Measurements from ENCODE around the gene DBN1. TPM values are rescaled to one million over a fixed set of nuclear protein-coding genes. Genes with fewer than 3 reads are reported as not detected.

DBN1 gene
- total and polyA plus RNA-seq, 7 experiments from 2014 or later = 0.64 to 8.8 (median 2.2) TPM

DNA sequence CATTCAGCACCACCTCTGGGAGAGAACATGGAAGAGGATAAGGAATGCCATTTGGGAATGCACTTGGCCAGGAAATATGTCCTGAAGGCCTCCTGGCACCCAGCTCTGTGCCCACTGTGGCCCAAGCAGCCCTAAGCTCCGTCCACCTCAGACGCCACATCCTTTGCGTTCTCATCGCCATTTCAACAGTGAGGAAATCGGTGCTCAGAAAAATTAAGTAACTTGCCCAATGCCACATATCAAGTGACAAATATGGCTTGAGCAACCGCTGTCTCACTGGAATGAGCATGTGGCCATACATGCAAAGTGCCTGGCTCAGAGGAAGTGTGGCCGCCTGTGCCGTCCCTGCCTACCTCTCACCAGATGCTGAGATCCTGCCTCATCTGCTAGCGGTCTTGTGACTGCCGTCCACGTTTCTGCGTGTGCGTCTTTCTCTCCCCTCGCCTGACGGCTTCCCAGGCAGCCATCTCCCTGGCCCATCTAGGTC is 37.2 kb upstream of the DBN1 start:
- CTCF ChIA-PET = interaction anchor here (1.3 kb wide), 1 partner anchor 9 kb away, joined by 5 read pairs; no protein-coding TSS in a partner anchor
- intact Hi-C loops (cut with micrococcal nuclease) = no loop called here
- H3K27ac ChIP-seq (ENCODE audit: low read depth, low read length) = no peak overlapping the region

GRCh38 chr5:177509991-177510566 is 36.6 kb upstream of the DBN1 start:
- Histone ChIP-seq H3K4me3 (ENCODE audit: low read length) (no peak overlapping the region), H3K27me3 (ENCODE audit: control insufficient read depth in 2 of 2, insufficient read depth in 2 of 2, low read length in 2 of 2) (no peaks in the 10 kb centered on the region), H3K36me3 (ENCODE audit: control insufficient read depth in 2 of 3, insufficient read depth in 3 of 3, low read length in 3 of 3) (peaks cover 0 to 45% (median 10%) of the 10 kb centered on the region in 3 experiments), H3K27ac (ENCODE audit: low read depth, low read length) (no peak overlapping the region), H3K9me3 (ENCODE audit: control insufficient read depth in 2 of 3, low read length in 3 of 3) (no peaks in the 10 kb centered on the region), H3K4me1 (ENCODE audit: control insufficient read depth in 2 of 2, insufficient read depth in 2 of 2, low read length in 2 of 2) (no peaks in the 10 kb centered on the region)
- peak overlapping the region in 4 of 10 donors; percentile 12 to 72 (median 29) for H3K4me3 Mint-ChIP-seq
- peaks cover 8 to 31% (median 14%) of the 10 kb centered on the region in 5 donors for H3K36me3 Mint-ChIP-seq
- H3K4me1 Mint-ChIP-seq = peaks cover 4 to 31% (median 13%) of the 10 kb centered on the region in 7 donors
- intact Hi-C loops (cut with micrococcal nuclease) = no loop called here
- H3K27me3 Mint-ChIP-seq = no peaks in the 10 kb centered on the region
- H3K9me3 Mint-ChIP-seq = peaks cover 0 to under 1% (median 0%) of the 10 kb centered on the region in 11 donors
- ATAC-seq (peak; percentile 16), DNase-seq (no peak)
- H3K27ac Mint-ChIP-seq = peak overlapping the region in 2 of 9 donors; percentile 14 to 24
- CTCF ChIA-PET = no interaction called here
- POLR2A ChIA-PET = no interaction called here

More for the DNA sequence above, 37.2 kb upstream of the DBN1 start:
- Mint-ChIP-seq H3K4me3 (no peak overlapping the region), H3K27ac (no peak overlapping the region), H3K4me1 (peaks cover 9 to 36% (median 18%) of the 10 kb centered on the region in 7 donors), H3K36me3 (peaks cover 11 to 36% (median 17%) of the 10 kb centered on the region in 5 donors), H3K9me3 (peaks cover 0 to 2% (median 0%) of the 10 kb centered on the region in 11 donors), H3K27me3 (no peaks in the 10 kb centered on the region)
- no peak overlapping the region for H3K4me3 ChIP-seq (ENCODE audit: low read length)
- ATAC-seq (peak; percentile 79), DNase-seq (no peak)
- no peaks in the 10 kb centered on the region for H3K9me3 ChIP-seq (ENCODE audit: control insufficient read depth in 2 of 3, low read length in 3 of 3)
- H3K36me3 ChIP-seq (ENCODE audit: control insufficient read depth in 2 of 3, insufficient read depth in 3 of 3, low read length in 3 of 3) = peaks cover 0 to 50% (median 10%) of the 10 kb centered on the region in 3 experiments
- POLR2A ChIA-PET = no interaction called here
- H3K4me1 ChIP-seq (ENCODE audit: control insufficient read depth in 2 of 2, insufficient read depth in 2 of 2, low read length in 2 of 2) = peaks cover 1 to 2% of the 10 kb centered on the region in 2 donors
- no peaks in the 10 kb centered on the region for H3K27me3 ChIP-seq (ENCODE audit: control insufficient read depth in 2 of 2, insufficient read depth in 2 of 2, low read length in 2 of 2)

GRCh38 chr5:177509381-177509951 is 36.0 kb upstream of the DBN1 start, which contains the start of gene DOK3:
DOK3 (minus strand) TSS chr5:177509826; CDS start chr5:177509540, 286 bp downstream.
- H3K36me3 Mint-ChIP-seq = peaks cover 7 to 26% (median 14%) of the 10 kb centered on the region in 5 donors
- intact Hi-C loops (cut with micrococcal nuclease) = no loop called here
- Histone ChIP-seq H3K4me1 (ENCODE audit: control insufficient read depth in 2 of 2, insufficient read depth in 2 of 2, low read length in 2 of 2) (no peaks in the 10 kb centered on the region), H3K36me3 (ENCODE audit: control insufficient read depth in 2 of 3, insufficient read depth in 3 of 3, low read length in 3 of 3) (peaks cover 0 to 39% (median 10%) of the 10 kb centered on the region in 3 experiments), H3K4me3 (ENCODE audit: low read length) (no peak within 1 kb of the TSS), H3K9me3 (ENCODE audit: control insufficient read depth in 2 of 3, low read length in 3 of 3) (no peaks in the 10 kb centered on the region), H3K27me3 (ENCODE audit: control insufficient read depth in 2 of 2, insufficient read depth in 2 of 2, low read length in 2 of 2) (no peaks in the 10 kb centered on the region), H3K27ac (ENCODE audit: low read depth, low read length) (no peak within 1 kb of the TSS)
- POLR2A ChIA-PET = no interaction called here
- peak within 1 kb of the TSS in 3 of 9 donors; percentile 14 to 43 (median 24) for H3K27ac Mint-ChIP-seq
- peak within 1 kb of the TSS in 4 of 10 donors; percentile 12 to 72 (median 29) for H3K4me3 Mint-ChIP-seq
- CTCF ChIA-PET = interaction anchor here (1.0 kb wide), 1 partner anchor 8 kb away, joined by 4 read pairs; no protein-coding TSS in a partner anchor
- DNase-seq (no peak), ATAC-seq (peak; percentile 52)
- no peaks in the 10 kb centered on the region for H3K27me3 Mint-ChIP-seq
- peaks cover 4 to 31% (median 8%) of the 10 kb centered on the region in 7 donors for H3K4me1 Mint-ChIP-seq
- H3K9me3 Mint-ChIP-seq = no peaks in the 10 kb centered on the region

DNA sequence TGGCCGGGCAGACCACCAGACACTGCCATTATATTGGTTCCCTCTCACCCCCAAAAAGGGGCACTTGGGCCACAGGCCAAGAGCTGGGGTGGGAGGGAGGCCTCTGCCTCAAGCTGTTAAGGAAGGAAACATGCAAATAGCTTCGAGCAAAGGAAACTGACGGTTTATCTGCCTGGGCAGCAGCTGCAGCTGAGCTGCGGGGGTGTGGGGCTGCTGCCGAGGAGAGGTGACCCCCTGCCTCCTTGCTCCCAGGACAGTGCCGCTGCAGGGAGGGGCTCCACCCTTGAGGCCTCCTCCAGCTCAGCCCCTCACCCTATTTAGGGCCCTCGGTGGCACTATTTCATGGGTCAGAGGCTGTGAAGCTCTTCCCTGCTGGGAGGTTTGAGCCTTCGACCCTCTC is 35.4 kb upstream of the DBN1 start:
- CTCF ChIA-PET = interaction anchor here (0.7 to 1.0 kb wide), 2 partner anchors 8 to 104 kb away, joined by 3 to 4 read pairs; no protein-coding TSS in a partner anchor

DNA sequence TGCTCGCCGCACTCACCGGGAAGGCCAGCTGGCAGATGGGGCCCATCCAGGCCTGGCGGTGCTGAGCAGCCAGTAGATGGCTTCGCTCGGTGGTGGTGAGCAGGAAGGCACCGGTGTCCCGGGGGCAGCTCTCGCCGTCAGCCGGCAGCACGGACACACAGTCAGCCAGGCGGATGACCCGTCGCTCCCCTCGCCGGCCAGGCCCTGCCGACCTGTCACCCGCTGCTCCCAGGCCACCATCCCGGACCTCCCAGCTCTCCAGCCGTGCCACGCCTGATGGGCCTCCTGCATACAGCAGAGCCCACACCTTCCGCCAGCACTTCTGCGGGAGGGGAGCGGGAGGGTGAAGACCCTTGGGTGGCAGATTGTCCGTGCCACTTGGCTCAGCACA is 34.8 kb upstream of the DBN1 start:
- Histone ChIP-seq H3K36me3 (ENCODE audit: control insufficient read depth in 2 of 3, insufficient read depth in 3 of 3, low read length in 3 of 3) (peaks cover 0 to 26% (median 6%) of the 10 kb centered on the region in 3 experiments), H3K27me3 (ENCODE audit: control insufficient read depth in 2 of 2, insufficient read depth in 2 of 2, low read length in 2 of 2) (no peaks in the 10 kb centered on the region), H3K4me1 (ENCODE audit: control insufficient read depth in 2 of 2, insufficient read depth in 2 of 2, low read length in 2 of 2) (no peaks in the 10 kb centered on the region), H3K9me3 (ENCODE audit: control insufficient read depth in 2 of 3, low read length in 3 of 3) (no peaks in the 10 kb centered on the region), H3K4me3 (ENCODE audit: low read length) (no peak overlapping the region), H3K27ac (ENCODE audit: low read depth, low read length) (no peak overlapping the region)
- H3K4me3 Mint-ChIP-seq = no peak overlapping the region
- ATAC-seq (no peak), DNase-seq (no peak)
- H3K36me3 Mint-ChIP-seq = peaks cover 7 to 15% (median 10%) of the 10 kb centered on the region in 5 donors
- intact Hi-C loops (cut with micrococcal nuclease) = no loop called here
- H3K4me1 Mint-ChIP-seq = peaks cover 2 to 26% (median 7%) of the 10 kb centered on the region in 7 donors
- ChIA-PET CTCF (interaction anchor here (0.7 kb wide), 1 partner anchor 104 kb away, joined by 3 read pairs; no protein-coding TSS in a partner anchor), POLR2A (no interaction called here)
- no peak overlapping the region for H3K27ac Mint-ChIP-seq
- no peaks in the 10 kb centered on the region for H3K9me3 Mint-ChIP-seq
- no peaks in the 10 kb centered on the region for H3K27me3 Mint-ChIP-seq

More for the DNA sequence above, 35.4 kb upstream of the DBN1 start:
- H3K27me3 Mint-ChIP-seq = no peaks in the 10 kb centered on the region
- peaks cover 7 to 20% (median 11%) of the 10 kb centered on the region in 5 donors for H3K36me3 Mint-ChIP-seq
- ATAC-seq = no peak
- no peak for DNase-seq
- Histone ChIP-seq H3K4me1 (ENCODE audit: control insufficient read depth in 2 of 2, insufficient read depth in 2 of 2, low read length in 2 of 2) (no peaks in the 10 kb centered on the region), H3K36me3 (ENCODE audit: control insufficient read depth in 2 of 3, insufficient read depth in 3 of 3, low read length in 3 of 3) (peaks cover 0 to 32% (median 7%) of the 10 kb centered on the region in 3 experiments), H3K27ac (ENCODE audit: low read depth, low read length) (no peak overlapping the region), H3K27me3 (ENCODE audit: control insufficient read depth in 2 of 2, insufficient read depth in 2 of 2, low read length in 2 of 2) (no peaks in the 10 kb centered on the region), H3K4me3 (ENCODE audit: low read length) (no peak overlapping the region), H3K9me3 (ENCODE audit: control insufficient read depth in 2 of 3, low read length in 3 of 3) (no peaks in the 10 kb centered on the region)
- H3K4me3 Mint-ChIP-seq = peak overlapping the region in 1 of 10 donors; percentile 72
- H3K9me3 Mint-ChIP-seq = no peaks in the 10 kb centered on the region
- intact Hi-C loops (cut with micrococcal nuclease) = no loop called here
- no peak overlapping the region for H3K27ac Mint-ChIP-seq
- POLR2A ChIA-PET = no interaction called here
- peaks cover 4 to 28% (median 7%) of the 10 kb centered on the region in 7 donors for H3K4me1 Mint-ChIP-seq

DNA sequence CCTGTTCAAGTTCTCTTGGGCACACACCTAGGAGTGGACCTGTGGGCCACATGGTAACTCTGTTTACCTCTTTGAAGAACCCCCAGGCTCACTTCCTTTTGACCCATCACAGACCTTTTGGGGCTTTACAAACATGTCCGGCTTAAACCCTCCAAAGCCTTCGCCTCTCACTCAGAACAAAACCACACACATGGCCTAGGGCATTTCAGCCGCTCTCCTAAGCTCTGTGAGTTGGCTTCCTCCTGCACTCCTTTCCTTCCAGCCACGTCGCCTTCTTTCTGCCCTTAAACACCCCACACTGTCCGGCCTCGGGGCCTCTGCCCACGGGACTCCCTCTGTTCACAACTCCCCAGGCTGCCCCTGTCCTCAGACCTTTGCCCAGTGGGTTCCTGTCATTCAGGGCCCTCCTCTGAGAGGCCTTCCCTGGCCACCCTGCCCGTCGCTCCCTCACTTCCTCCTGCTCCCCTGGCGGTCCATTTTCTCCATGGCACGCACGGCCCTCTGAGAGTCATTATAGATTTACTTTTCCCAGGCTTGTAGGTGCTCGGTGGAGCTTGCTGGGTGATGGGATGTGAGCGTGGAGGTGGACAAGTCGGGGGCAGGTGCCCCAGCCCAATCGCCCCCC is 34.3 kb upstream of the DBN1 start:
- DNase-seq (no peak), ATAC-seq (peak; percentile 17)
- Histone ChIP-seq H3K27ac (ENCODE audit: low read depth, low read length) (no peak overlapping the region), H3K36me3 (ENCODE audit: control insufficient read depth in 2 of 3, insufficient read depth in 3 of 3, low read length in 3 of 3) (peaks cover 0 to 21% (median 3%) of the 10 kb centered on the region in 3 experiments), H3K9me3 (ENCODE audit: control insufficient read depth in 2 of 3, low read length in 3 of 3) (no peaks in the 10 kb centered on the region), H3K4me3 (ENCODE audit: low read length) (no peak overlapping the region), H3K27me3 (ENCODE audit: control insufficient read depth in 2 of 2, insufficient read depth in 2 of 2, low read length in 2 of 2) (no peaks in the 10 kb centered on the region), H3K4me1 (ENCODE audit: control insufficient read depth in 2 of 2, insufficient read depth in 2 of 2, low read length in 2 of 2) (no peaks in the 10 kb centered on the region)
- CTCF ChIA-PET = no interaction called here
- Mint-ChIP-seq H3K4me3 (no peak overlapping the region), H3K27me3 (no peaks in the 10 kb centered on the region), H3K9me3 (peaks cover 0 to 2% (median 0%) of the 10 kb centered on the region in 11 donors), H3K4me1 (peaks cover 2 to 27% (median 7%) of the 10 kb centered on the region in 7 donors), H3K36me3 (peaks cover 7 to 11% (median 10%) of the 10 kb centered on the region in 5 donors), H3K27ac (peak overlapping the region in 2 of 9 donors; percentile 12 to 37)
- intact Hi-C loops (cut with micrococcal nuclease) = no loop called here
- POLR2A ChIA-PET = interaction anchor here (0.6 kb wide), 1 partner anchor 16 kb away, joined by 3 read pairs; no protein-coding TSS in a partner anchor

Measured in naive thymus-derived CD4-positive, alpha-beta T cell (primary cell).